Left renal cortex interstitium (tissue), 4 donors: Measurements from ENCODE around the gene TAF11L14. TPM values are rescaled to one million over a fixed set of nuclear protein-coding genes. Genes with fewer than 3 reads are reported as not detected.
"Not testable (repeated sequence)": the region's sequence is repeated elsewhere in the genome, so short reads cannot be mapped to it uniquely, and the experiment has no call there.

ENCODE experiments used
- DNase-seq, 4 donors: peaks; one replicate each; pipeline ENCODE4 v3.0.0-alpha.2; 2013; ENCODE audit warnings: low read depth in 4 of 4, low spot score in 2 of 4, missing footprints in 1 of 4
- polyA plus RNA-seq, 4 donors: library from polyadenylated mRNA; unstranded; fragments of 120-200 nt; gene quantifications; one replicate each; pipeline ENCODE4 v1.2.1, GENCODE V29; 2013; ENCODE audit not compliant: insufficient read length in 4 of 4

Gene TAF11L14
- polyA plus RNA-seq, result not detected

DNA sequence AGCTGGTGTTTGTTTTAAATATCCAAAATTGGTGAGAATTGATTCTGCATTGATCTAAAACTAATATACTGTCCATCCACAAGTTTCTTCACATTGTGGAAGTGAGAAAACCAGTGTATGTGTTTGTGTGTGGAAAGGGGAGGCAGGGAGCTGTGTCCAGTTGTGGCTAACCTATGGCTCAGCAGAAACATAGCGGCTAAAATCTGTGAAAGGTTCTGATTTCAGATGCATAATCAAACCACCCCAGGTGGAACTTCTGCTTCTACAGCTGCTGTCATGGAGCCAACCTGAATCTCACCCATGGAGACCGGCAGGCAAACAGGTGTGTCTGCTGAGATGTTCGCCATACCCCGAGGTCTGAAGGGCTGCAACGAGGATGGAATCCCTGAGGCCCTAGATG lies at the start of gene TAF11L14:
TAF11L14 (plus strand) TSS at position 301 of the 400 bp plus-strand sequence.
- DNase-seq, result no peak

DNA sequence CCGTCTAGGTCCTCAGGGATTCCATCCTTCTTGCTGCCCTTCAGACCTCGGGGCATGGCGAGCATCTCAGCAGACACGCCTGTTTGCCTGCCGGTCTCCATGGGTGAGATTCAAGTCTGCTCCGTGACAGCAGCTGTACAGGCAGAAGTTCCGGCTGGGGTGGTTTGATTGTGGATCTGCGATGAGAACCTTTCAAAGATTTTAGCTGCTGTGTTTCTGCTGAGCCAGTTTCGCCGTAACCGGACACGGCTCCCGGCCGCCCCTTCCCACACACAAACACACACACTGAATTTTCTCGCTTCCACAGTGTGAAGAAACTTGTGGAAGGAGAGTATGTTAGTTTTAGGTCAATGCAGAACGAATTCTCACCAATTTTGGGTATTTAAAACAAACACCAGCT lies 48.6 kb upstream of the TAF11L14 start, which contains the start of gene TAF11L7:
TAF11L7 (minus strand) TSS at position 101 of the 400 bp plus-strand sequence.
- not testable (repeated sequence) for DNase-seq

DNA sequence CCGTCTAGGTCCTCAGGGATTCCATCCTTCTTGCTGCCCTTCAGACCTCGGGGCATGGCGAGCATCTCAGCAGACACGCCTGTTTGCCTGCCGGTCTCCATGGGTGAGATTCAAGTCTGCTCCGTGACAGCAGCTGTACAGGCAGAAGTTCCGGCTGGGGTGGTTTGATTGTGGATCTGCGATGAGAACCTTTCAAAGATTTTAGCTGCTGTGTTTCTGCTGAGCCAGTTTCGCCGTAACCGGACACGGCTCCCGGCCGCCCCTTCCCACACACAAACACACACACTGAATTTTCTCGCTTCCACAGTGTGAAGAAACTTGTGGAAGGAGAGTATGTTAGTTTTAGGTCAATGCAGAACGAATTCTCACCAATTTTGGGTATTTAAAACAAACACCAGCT lies 43.4 kb upstream of the TAF11L14 start, which contains the start of gene TAF11L8:
TAF11L8 (minus strand) TSS at position 101 of the 400 bp plus-strand sequence.
- not testable (repeated sequence) for DNase-seq

DNA sequence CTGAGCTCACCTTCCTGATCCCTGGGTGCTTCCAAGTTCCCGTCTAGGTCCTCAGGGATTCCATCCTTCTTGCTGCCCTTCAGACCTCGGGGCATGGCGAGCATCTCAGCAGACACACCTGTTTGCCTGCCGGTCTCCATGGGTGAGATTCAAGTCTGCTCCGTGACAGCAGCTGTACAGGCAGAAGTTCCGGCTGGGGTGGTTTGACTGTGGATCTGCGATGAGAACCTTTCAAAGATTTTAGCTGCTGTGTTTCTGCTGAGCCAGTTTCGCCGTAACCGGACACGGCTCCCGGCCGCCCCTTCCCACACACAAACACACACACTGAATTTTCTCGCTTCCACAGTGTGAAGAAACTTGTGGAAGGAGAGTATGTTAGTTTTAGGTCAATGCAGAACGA lies 40.0 kb upstream of the TAF11L14 start, which contains the start of gene TAF11L9:
TAF11L9 (minus strand) TSS at position 140 of the 400 bp plus-strand sequence.
- DNase-seq, result not testable (repeated sequence)

DNA sequence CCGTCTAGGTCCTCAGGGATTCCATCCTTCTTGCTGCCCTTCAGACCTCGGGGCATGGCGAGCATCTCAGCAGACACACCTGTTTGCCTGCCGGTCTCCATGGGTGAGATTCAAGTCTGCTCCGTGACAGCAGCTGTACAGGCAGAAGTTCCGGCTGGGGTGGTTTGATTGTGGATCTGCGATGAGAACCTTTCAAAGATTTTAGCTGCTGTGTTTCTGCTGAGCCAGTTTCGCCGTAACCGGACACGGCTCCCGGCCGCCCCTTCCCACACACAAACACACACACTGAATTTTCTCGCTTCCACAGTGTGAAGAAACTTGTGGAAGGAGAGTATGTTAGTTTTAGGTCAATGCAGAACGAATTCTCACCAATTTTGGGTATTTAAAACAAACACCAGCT lies 36.5 kb upstream of the TAF11L14 start, which contains the start of gene TAF11L10:
TAF11L10 (minus strand) TSS at position 101 of the 400 bp plus-strand sequence.
- DNase-seq, result not testable (repeated sequence)

DNA sequence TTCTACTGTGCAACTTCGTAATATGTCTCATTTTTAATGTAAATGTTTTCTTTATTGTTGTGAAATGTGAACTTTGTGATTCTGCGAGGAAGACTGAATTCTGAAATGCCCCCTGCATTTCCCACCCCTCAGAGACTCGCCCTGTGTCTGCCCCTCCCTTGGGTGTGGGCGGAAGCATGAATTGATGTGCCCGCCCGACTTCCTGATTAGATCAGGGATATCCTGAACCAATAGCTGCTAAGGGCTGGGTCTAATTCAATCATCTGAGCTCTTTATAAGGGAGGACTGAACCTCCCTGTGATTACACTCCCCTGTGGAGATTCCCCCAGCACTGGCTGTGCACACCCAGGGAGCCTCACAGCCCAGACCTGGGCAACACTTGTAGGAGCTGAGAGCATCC lies 30.4 kb upstream of the TAF11L14 start, which contains the start of gene TAF11L11:
TAF11L11 (plus strand) TSS at position 304 of the 400 bp plus-strand sequence.
- not testable (repeated sequence) for DNase-seq

DNA sequence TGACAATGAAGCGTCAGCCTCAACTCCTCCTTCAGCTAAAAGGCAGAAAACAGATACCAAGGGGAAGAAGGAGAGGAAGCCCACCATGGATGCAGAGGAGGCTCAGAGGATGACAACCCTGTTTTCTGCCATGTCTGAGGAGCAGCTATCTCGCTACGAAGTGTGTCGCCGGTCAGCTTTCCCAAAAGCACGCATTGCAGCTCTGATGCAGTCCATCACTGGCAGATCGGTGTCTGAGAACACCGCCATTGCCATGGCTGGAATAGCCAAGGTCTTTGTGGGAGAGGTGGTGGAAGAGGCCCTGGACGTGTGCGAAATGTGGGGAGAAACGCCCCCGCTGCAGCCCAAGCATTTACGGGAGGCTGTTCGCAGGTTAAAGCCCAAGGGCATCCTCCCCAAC lies 29.3 kb upstream of the TAF11L14 start:
- DNase-seq, result no peak

DNA sequence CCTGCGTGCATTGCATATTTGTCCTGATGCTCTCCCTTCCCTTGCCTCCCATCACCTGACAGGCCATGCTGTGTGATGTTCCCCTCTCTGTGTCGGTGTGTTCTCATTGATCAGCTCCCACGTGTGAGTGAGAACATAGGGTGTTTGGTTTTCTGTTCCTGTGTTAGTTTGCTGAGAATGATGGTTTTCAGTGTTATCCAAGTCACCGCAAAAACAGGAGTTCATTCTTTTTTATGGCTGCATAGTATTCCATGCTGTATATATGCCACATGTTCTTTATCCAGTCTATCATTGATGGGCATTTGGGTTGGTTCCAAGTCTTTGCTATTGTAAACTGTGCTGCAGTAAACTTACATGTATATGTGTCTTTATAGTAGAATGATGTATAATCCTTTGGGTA lies 26.8 kb upstream of the TAF11L14 start:
- DNase-seq, result not testable (repeated sequence)

DNA sequence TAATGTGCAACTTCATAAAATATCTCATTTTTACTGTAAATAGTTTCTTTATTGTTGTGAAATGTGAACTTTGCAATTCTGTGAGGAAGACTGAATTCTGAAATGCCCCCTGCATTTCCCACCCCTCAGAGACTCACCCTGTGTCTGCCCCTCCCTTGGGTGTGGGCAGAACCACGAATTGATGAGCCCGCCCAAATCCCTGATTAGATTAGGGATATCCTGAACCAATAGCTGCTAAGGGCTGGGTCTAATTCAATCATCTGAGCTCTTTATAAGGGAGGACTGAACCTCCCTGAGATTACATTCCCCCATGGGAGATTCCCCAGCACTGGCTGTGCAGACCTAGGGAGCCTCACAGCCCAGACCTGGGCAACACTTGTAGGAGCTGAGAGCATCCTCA lies 24.2 kb upstream of the TAF11L14 start, which contains the start of gene TAF11L12:
TAF11L12 (plus strand) TSS at position 301 of the 400 bp plus-strand sequence.
- not testable (repeated sequence) for DNase-seq

DNA sequence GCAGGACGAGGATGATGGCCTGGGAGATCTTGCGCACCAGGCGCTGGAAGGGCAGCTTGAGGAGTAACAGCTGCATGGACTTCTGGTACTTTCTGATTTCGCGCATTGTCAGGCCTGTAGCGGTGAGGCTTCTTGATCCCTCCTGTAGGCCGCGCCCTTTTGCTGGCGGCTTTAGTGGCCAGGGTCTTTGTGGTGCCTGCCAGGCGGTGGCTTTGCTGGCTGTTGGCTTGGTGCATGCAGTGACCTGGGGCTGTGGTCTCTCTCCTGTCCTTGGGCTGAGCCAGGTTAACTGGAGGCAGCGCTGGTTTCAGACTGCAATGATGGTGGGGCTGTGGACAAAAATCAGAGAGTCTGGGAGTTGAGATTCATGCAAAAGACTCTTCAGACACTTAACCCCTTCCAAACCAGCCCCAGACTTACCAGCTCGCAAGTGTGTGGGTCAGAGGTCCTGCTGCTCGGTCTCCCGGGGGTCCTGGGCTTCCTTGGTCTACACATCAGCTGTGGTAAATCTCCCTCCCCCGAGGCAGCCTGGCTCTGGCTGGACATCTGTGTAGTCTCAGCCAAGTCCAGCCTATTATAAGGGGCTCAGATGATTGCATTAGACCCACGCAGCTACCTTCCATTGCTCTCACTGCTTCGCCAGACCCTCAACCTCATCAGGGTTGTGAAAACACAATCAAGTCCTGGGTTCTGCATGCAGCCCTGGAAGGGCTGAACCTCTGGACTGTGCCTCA lies 19.2 kb upstream of the TAF11L14 start:
- no peak for DNase-seq

DNA sequence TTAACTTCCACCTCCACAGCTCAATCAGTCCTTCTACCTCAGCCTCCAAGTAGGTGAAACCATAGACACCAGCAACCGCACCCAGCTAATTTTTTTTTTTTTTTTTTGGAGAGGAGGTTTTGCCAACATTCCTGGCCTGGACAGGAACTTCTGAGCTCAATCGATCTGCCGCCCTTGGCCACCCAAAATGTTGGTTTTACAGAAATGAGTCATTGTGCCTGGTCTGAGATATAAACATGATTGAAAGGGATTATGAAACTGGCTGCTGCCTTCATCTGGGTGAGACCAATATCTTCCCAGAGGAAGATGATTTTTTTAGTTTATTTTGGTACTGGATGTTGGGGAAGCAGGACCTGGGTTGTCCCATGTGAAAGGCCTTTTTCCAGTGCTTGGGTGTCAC lies 14.9 kb upstream of the TAF11L14 start:
- no peak for DNase-seq

DNA sequence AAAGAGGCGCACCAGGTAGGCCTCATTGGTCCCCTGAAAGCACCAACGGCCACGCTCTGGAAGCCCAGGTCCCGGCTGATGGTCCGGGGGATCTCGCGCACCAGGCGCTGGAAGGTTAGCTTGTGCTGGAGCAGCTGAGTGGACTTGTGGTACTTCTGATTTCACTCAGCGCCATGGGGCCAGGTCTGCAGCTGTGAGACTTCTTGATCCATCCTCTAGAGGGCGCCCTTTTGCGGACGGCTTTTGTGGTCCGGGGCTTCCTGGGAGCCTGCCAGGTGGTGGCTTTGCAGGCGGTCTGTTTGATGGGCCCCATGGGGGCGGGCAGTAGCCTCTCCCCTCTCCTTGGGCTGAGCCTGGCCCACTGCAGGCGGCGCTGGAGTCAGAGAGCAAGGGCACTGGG lies 13.6 kb upstream of the TAF11L14 start:
- DNase-seq, result no peak

DNA sequence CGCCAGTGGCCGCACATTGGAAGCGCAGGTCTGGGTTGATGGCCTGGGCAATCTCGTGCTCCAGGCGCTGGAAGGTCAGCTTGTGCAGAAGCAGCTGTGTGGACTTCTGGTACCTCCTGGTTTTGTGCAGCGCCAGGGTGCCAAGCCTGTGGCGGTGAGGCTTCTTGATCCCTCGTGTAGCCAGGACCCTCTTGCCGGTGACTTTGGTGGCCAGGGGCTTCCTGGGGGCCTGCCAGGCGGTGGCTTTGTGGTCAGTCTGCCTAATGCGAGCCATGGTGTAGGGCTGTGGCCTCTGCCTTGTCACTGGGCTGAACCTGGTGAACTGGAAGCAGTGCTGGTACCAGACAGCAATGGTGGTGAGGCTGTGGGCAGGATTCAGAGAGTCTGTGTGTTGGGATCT lies 8.6 kb upstream of the TAF11L14 start:
- no peak for DNase-seq

DNA sequence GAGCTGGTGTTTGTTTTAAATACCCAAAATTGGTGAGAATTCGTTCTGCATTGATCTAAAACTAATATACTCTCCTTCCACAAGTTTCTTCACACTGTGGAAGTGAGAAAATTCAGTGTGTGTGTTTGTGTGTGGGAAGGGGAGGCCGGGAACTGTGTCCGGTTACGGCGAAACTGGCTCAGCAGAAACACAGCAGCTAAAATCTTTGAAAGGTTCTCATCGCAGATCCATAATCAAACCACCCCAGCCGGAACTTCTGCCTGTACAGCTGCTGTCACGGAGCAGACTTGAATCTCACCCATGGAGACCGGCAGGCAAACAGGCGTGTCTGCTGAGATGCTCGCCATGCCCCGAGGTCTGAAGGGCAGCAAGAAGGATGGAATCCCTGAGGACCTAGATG lies 2.5 kb upstream of the TAF11L14 start, which contains the start of gene TAF11L13:
TAF11L13 (plus strand) TSS at position 301 of the 400 bp plus-strand sequence.
- DNase-seq, result not testable (repeated sequence)

DNA sequence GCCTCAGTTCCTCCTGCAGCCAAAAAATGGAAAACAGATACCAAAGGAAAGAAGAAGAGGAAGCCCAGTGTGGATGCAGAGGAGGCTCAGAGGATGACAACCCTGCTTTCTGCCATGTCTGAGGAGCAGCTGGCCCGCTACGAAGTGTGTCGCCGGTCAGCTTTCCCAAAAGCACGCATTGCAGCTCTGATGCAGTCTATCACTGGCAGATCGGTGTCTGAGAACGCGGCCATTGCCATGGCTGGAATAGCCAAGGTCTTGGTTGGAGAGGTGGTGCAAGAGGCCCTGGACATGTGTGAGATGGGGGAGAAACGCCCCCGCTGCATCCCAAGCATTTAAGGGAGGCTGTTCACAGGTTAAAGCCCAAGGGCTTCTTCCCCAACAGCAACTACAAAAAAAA lies 15.0 kb downstream of the TAF11L14 start:
- DNase-seq, result not testable (repeated sequence)

DNA sequence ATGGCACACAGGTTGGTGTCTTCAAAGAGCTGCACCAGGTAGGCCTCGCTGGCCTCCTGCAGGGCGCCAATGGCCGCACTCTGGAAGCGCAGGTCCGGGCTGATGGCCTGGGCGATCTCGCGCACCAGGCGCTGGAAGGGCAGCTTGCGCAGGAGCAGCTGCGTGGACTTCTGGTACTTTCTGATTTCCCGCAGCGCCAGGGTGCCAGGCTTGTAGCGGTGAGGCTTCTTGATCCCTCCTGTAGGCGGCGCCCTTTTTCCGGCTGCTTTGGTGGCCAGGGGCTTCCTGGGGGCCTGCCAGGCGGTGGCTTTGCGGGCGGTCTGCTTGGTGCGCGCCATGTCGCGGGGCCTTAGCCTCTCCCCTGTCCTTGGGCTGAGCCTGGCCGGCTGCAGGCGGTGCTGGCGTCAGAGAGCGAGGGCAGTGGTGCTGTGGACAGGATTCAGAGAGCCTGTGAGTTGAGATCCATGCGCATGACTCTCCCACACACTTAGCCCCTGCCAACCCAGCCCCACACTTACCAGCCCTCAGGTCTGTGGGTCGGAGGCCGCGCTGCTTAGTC lies 21.0 kb downstream of the TAF11L14 start:
- DNase-seq, result not testable (repeated sequence)

DNA sequence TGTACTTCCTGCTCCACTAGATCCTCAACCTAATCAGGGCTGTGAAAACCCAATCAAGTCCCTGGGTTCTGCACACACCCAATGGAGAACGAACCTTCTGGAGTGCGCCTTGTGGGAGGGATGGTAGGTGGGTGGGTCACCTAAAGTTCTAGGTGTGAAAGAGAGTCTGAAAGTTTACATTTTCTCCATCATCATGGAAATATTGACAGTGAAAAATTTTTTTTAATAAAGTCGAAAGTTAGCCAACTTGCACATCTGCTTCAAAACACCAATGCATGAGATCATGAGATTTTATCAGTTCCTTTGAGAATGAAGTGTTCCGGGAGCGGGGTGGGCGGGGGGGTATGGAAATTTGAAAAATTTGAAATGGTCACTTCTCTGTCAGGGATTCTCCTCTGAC lies 21.7 kb downstream of the TAF11L14 start:
- no peak for DNase-seq

DNA sequence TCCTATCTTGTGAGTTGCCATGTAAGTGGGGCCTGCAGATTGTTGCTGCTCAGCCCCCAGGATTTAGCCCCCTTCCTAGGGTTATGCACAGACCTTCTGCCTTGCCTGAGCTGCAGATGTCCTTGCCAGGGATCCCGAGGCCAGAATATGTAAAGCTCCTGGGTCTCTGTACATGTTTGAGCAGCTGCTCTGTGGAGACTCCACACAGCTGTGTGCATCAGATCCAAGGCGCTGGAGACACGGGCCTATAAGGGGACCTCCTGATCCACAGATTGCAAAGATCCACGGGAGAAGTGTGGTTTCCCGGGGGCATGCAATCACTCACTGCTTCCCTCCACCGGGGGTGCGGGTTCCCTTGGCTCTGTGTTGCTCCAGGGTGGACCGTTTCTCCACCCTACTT lies 28.9 kb downstream of the TAF11L14 start:
- no peak for DNase-seq

DNA sequence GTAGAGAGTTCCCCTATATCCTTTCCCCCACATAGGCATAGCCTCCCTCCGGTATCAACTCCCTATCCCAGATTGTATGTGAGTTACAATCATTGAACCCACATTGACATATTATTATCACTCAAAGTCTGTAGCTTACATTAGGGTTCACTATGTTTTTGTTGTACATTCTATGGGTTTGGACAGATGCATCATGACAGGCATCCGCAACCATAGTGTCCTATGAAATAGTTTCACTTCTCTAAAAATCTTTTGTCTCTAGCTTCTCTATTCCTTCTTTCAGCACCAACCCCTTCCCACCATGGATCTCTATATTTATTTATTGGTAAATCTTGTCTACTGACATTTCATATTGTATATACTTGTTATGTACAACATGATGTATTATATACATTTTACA lies 31.6 kb downstream of the TAF11L14 start:
- DNase-seq, result no peak

DNA sequence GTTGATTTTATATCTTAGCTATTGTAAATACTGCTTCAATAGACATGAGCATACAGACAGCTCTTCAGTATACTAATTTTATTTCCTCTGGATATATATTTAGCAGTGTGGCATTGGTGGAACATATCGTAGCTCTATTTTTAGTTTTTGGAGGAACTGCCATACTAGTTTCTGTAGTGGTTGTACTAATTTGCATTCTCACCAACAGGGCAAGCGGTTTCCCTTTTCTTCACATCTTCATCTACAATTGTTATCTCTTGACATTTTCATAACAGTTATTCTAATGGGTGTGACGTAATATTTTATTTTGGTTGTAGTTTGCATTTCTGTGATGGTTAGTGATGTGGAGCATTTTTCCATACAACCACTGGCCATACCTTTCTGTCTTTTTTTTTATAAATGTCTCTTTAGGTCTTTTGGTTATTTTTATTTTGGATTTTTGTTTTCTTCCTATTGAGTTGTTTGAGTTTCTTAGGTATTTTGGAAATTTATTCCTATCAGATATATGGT lies 32.5 kb downstream of the TAF11L14 start:
- DNase-seq, result no peak

DNA sequence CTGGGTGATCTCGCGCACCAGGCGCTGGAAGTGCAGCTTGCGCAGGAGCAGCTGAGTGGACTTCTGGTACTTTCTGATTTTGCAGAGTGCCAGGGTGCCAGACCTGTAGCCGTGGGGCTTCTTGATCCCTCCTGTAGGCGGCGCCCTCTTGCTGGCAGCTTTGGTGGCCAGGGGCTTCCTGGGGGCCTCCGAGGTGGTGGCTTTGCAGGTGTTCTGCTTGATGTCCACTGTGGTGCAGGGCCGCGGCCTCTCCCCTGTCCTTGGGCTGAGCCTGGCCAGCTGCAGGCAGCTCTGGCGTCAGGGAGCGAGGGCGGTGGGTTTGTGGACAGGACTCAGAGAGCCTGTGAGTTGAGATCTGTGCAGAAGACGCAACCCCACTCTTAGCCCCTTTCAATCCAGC lies 36.1 kb downstream of the TAF11L14 start:
- no peak for DNase-seq
